Caco-2 (cell line): ENCODE results near the gene B9D2. TPM values are rescaled to one million over a fixed set of nuclear protein-coding genes. Genes with fewer than 3 reads are reported as not detected.

Experiments used
- BruUV-seq: library from RNA; stranded (reverse); fragments of 400-500 nt; replicated peaks from 2 replicates; lab custom pipeline; 2021; lab: Mats Ljungman, UMichigan
- CTCF ChIA-PET: fragments of 300-600 bp; sonication (Branson Sonifier 250); formaldehyde crosslinking; loops from one replicate; lab custom pipeline; 2022; ENCODE audit warnings: antibody characterized with exemption; lab: Charles Lee
- POLR2A ChIA-PET: fragments of 300-600 bp; sonication (Branson Sonifier 250); formaldehyde crosslinking; loops from one replicate; lab custom pipeline; 2022; ENCODE audit warnings: antibody characterized with exemption; lab: Charles Lee
- DNase-seq, 2 experiments: peaks; one replicate each; pipeline versions ENCODE4 v3.0.0 to v3.0.0-alpha.2; 2020 to 2022
- H3K27me3 ChIP-seq: replicated peaks from 2 replicates; pipeline ENCODE4 v1.6.0; 2011; ENCODE audit warnings: low read length; ENCODE audit not compliant: control insufficient read depth, insufficient read depth
- H3K36me3 ChIP-seq: 2 replicates; pipeline ENCODE4 v1.5.1; 2011; ENCODE audit warnings: low read length; ENCODE audit not compliant: control insufficient read depth, insufficient read depth
- H3K4me1 ChIP-seq: fragments of 250-450 bp; sonication (Bioruptor Pico); 2 replicates; pipeline ENCODE4 v1.5.1; 2020; ENCODE audit warnings: mild to moderate bottlenecking
- H3K4me3 ChIP-seq: 2 replicates; pipeline ENCODE4 v1.5.1; 2011; ENCODE audit warnings: low read depth, mild to moderate bottlenecking, control low read depth, low read length
- H3K9me3 ChIP-seq: fragments of 250-450 bp; sonication (Bioruptor Pico); 2 replicates; pipeline ENCODE4 v1.5.1; 2020; ENCODE audit warnings: mild to moderate bottlenecking, moderate library complexity
- H3K27ac Mint-ChIP-seq: one replicate; pipeline ENCODE4 v1.8.0; 2022; ENCODE audit warnings: mixed read lengths; ENCODE audit not compliant: unreplicated experiment
- H3K27me3 Mint-ChIP-seq: one replicate; pipeline ENCODE4 v1.8.0; 2022; ENCODE audit warnings: mixed read lengths; ENCODE audit not compliant: insufficient read depth, unreplicated experiment
- H3K36me3 Mint-ChIP-seq: one replicate; pipeline ENCODE4 v1.8.0; 2022; ENCODE audit warnings: mild to moderate bottlenecking, mixed read lengths; ENCODE audit not compliant: insufficient read depth, unreplicated experiment
- H3K4me1 Mint-ChIP-seq: one replicate; pipeline ENCODE4 v1.8.0; 2022; ENCODE audit warnings: low read depth, mixed read lengths; ENCODE audit not compliant: unreplicated experiment
- H3K4me3 Mint-ChIP-seq: one replicate; pipeline ENCODE4 v1.8.0; 2022; ENCODE audit warnings: mild to moderate bottlenecking, moderate library complexity, mixed read lengths; ENCODE audit not compliant: unreplicated experiment
- H3K9me3 Mint-ChIP-seq: one replicate; pipeline ENCODE4 v1.8.0; 2022; ENCODE audit warnings: mixed read lengths; ENCODE audit not compliant: unreplicated experiment
- CTCF ChIP-seq, 2 experiments: fragments of 200-600 bp in 1 of 2; IDR thresholded peaks; 1 replicate in 1 of 2; 2 replicates in 1 of 2; pipeline versions ENCODE4 v1.5.1 to v1.8.0; 2011 to 2022; ENCODE audit warnings: antibody characterized with exemption in 1 of 2, control low read depth in 1 of 2, inconsistent platforms in 1 of 2, low read depth in 1 of 2, low read length in 1 of 2, mild to moderate bottlenecking in 1 of 2, moderate library complexity in 1 of 2; ENCODE audit not compliant: insufficient read depth in 1 of 2, severe bottlenecking in 1 of 2, unreplicated experiment in 1 of 2
- intact Hi-C: fragments of 100-400 bp; cut with micrococcal nuclease; formaldehyde crosslinking; loops from one replicate; pipeline ENCODE4 v1.10.0; 2022; ENCODE audit not compliant: unreplicated experiment
- total RNA-seq: library from RNA; stranded (reverse); gene quantifications from 2 replicates; pipeline ENCODE4 v1.2.3, GENCODE V29; 2022

B9D2 gene
- total RNA-seq, 1 experiment from 2014 or later: 3.6 TPM

GRCh38 chr19:41367848-41368301, 3.9 kb upstream of the B9D2 start:
- intact Hi-C loops: no loop called here
- H3K27me3 Mint-ChIP-seq: no peaks in the 10 kb centered on the region
- Histone ChIP-seq H3K4me1 (peaks cover 10% of the 10 kb centered on the region), H3K9me3 (no peaks in the 10 kb centered on the region), H3K27me3 (no peaks in the 10 kb centered on the region), H3K36me3 (no peaks in the 10 kb centered on the region), H3K4me3 (no peak overlapping the region)
- no peak overlapping the region for H3K4me3 Mint-ChIP-seq
- no peak overlapping the region for H3K27ac Mint-ChIP-seq
- TF ChIP-seq CTCF (IDR thresholded peaks at IDR 0.05; ENCODE audit: insufficient read depth in 1 of 2, low read depth in 1 of 2, low read length in 1 of 2, severe bottlenecking in 1 of 2, unreplicated experiment in 1 of 2): no peak
- no peaks in the 10 kb centered on the region for H3K4me1 Mint-ChIP-seq
- CTCF ChIA-PET: no interaction called here
- peaks cover 14% of the 10 kb centered on the region for H3K36me3 Mint-ChIP-seq
- no peak for DNase-seq
- POLR2A ChIA-PET: no interaction called here
- no peaks in the 10 kb centered on the region for H3K9me3 Mint-ChIP-seq
- BruUV-seq: no TSS peak

GRCh38 chr19:41366089-41366488, 2.1 kb upstream of the B9D2 start:
- TF ChIP-seq CTCF (IDR thresholded peaks at IDR 0.05; ENCODE audit: insufficient read depth in 1 of 2, low read depth in 1 of 2, low read length in 1 of 2, severe bottlenecking in 1 of 2, unreplicated experiment in 1 of 2): no peak
- Mint-ChIP-seq H3K4me3 (peak overlapping the region; percentile 12), H3K36me3 (peaks cover 15% of the 10 kb centered on the region), H3K9me3 (no peaks in the 10 kb centered on the region), H3K4me1 (no peaks in the 10 kb centered on the region), H3K27ac (peak overlapping the region; percentile 11), H3K27me3 (no peaks in the 10 kb centered on the region)
- BruUV-seq: no TSS peak
- no peaks in the 10 kb centered on the region for H3K9me3 ChIP-seq
- no peaks in the 10 kb centered on the region for H3K27me3 ChIP-seq
- no peak overlapping the region for H3K4me3 ChIP-seq
- intact Hi-C loops: no loop called here
- peaks cover 10% of the 10 kb centered on the region for H3K4me1 ChIP-seq
- H3K36me3 ChIP-seq: no peaks in the 10 kb centered on the region
- ChIA-PET CTCF (no interaction called here), POLR2A (interaction anchor here (0.5 to 0.6 kb wide), 2 partner anchors 13 to 589 kb away, joined by 4 to 17 read pairs; partner anchors contain the start of gene TGFB1)
- peak in 1 of 2 experiments; percentile 28 for DNase-seq

- Histone ChIP-seq H3K9me3 (no peaks in the 10 kb centered on the region), H3K36me3 (no peaks in the 10 kb centered on the region), H3K27me3 (no peaks in the 10 kb centered on the region), H3K4me3 (peak overlapping the region; percentile 73), H3K4me1 (peaks cover 10% of the 10 kb centered on the region)
- no peak for TF ChIP-seq CTCF (IDR thresholded peaks at IDR 0.05; ENCODE audit: insufficient read depth in 1 of 2, low read depth in 1 of 2, low read length in 1 of 2, severe bottlenecking in 1 of 2, unreplicated experiment in 1 of 2)
- BruUV-seq: no TSS peak
- intact Hi-C loops: loop anchor here (1.0 to 2.0 kb wide), 2 partner anchors 33 to 74 kb away; partner anchors contain the start of genes BCKDHA, DMAC2 and EXOSC5
- peaks cover 15% of the 10 kb centered on the region for H3K36me3 Mint-ChIP-seq
- no peaks in the 10 kb centered on the region for H3K4me1 Mint-ChIP-seq
- H3K4me3 Mint-ChIP-seq: peak overlapping the region; percentile 85
- no peak for DNase-seq
- H3K9me3 Mint-ChIP-seq: no peaks in the 10 kb centered on the region
- ChIA-PET POLR2A (interaction anchor here (0.6 to 1.8 kb wide), 5 partner anchors 12 to 610 kb away, joined by 5 to 34 read pairs (median 8); partner anchors contain the start of genes DMAC2, RPS19 and TGFB1), CTCF (interaction anchor here (0.7 to 3.0 kb wide), 6 partner anchors 9 to 199 kb away, joined by 3 to 31 read pairs (median 4); no protein-coding TSS in a partner anchor)
- no peaks in the 10 kb centered on the region for H3K27me3 Mint-ChIP-seq
- H3K27ac Mint-ChIP-seq: peak overlapping the region; percentile 93
These were observed 809 bp upstream of the B9D2 start for GRCh38 chr19:41364524-41365391.
